Vagina (tissue), 2 donors: ENCODE measurements around the gene CSK. TPM values are rescaled to one million over a fixed set of nuclear protein-coding genes. Genes with fewer than 3 reads are reported as not detected.

Experiments used
- DNase-seq, 2 donors: peaks; one replicate each; pipeline ENCODE4 v3.0.0-alpha.2; 2017; ENCODE audit errors: extremely low spot score in 2 of 2
- H3K27ac ChIP-seq: fragments of 200-600 bp; sonication (generic); one replicate; pipeline ENCODE4 v1.5.1; 2019
- H3K27me3 ChIP-seq: fragments of 200-600 bp; sonication (generic); one replicate; pipeline ENCODE4 v1.5.1; 2019
- H3K36me3 ChIP-seq, 2 donors: fragments of 200-600 bp; sonication (generic); one replicate each; pipeline ENCODE4 v1.5.1; 2017 to 2019
- H3K4me1 ChIP-seq: fragments of 200-600 bp; sonication (generic); one replicate; pipeline ENCODE4 v1.5.1; 2019
- H3K4me3 ChIP-seq, 2 donors: fragments of 200-600 bp; sonication (generic); 1 replicate in 1 of 2; 2 replicates in 1 of 2; pipeline ENCODE4 v1.5.1; 2016 to 2019
- H3K9me3 ChIP-seq: fragments of 200-600 bp; sonication (generic); one replicate; pipeline ENCODE4 v1.5.1; 2019
- CTCF ChIP-seq, 3 experiments: fragments of 450-650 bp in 2 of 3; fragments of 200-600 bp in 1 of 3; sonication (generic) in 1 of 3; IDR thresholded peaks; one replicate each; pipeline ENCODE4 v1.5.1; 2017 to 2019; ENCODE audit warnings: antibody characterized with exemption in 3 of 3, mild to moderate bottlenecking in 2 of 3, moderate library complexity in 2 of 3
- POLR2A ChIP-seq, 2 donors: fragments of 450-650 bp; IDR thresholded peaks; one replicate each; pipeline ENCODE4 v1.6.1; 2017; ENCODE audit warnings: antibody characterized with exemption in 2 of 2, mild to moderate bottlenecking in 2 of 2, moderate library complexity in 2 of 2
- POLR2AphosphoS5 ChIP-seq, 2 donors: sonication (generic); formaldehyde crosslinking; IDR thresholded peaks; one replicate each; pipeline ENCODE4 v1.9.0; 2017; ENCODE audit warnings: antibody characterized with exemption in 2 of 2, mild to moderate bottlenecking in 2 of 2, low read depth in 1 of 2; ENCODE audit not compliant: insufficient read depth in 1 of 2
- intact Hi-C: fragments of 100-400 bp; cut with DNase I; formaldehyde crosslinking; loops from one replicate; pipeline ENCODE4 v1.15.1; 2023
- total RNA-seq: library from RNA; depleted of rRNA; stranded (reverse); fragments of >200 nt; gene quantifications from one replicate; pipeline ENCODE4 v1.2.3, GENCODE V29; 2016

The CSK gene
- total RNA-seq, 1 donor from 2014 or later, result 26.3 TPM

DNA sequence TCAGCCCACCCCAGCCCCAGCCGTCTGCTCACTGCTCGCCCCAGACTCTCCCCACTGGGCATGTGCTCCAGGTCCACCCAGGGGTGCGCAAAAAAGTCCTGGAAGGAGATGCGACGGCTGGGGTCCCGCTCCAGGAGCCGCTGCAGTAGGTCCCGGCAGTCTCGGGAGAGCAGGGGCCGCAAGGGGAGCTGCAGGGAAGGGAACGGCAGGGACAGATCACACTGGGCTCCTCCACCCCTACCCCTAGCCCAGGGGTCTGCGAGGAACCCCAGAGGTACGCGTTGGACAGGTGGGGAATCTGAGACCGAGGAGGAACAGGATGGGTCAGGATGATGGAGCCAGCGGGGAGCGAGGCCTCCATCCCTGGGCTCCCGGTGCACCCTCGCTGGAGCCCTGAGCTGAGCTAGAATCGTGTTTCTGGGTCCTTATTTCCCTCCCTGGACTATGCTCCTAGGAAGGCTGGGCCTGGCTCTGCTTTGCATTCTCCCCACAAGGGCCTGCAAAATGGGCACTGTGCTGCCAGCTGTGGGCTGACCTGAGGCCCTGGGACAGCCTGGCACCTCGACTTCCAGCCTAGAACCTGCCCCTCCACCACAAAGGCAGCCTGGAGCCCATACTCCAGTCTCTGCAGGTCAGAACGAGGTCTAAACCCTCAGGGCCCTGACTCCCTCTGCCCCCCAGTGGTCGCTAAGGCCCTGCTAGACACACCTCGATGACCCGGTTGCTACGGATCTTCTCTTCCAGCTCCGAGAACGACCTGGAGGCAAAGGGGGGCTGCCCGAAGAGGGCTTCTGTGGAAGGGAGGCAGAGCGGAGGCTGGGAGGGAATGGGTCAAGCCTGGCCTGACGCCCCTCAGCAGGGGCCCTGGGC lies 57.9 kb downstream of the CSK start:
- Histone ChIP-seq H3K27me3 (no peaks in the 10 kb centered on the region), H3K4me1 (peaks cover 37% of the 10 kb centered on the region), H3K27ac (no peak overlapping the region), H3K9me3 (no peaks in the 10 kb centered on the region), H3K36me3 (peaks cover 0 to 24% of the 10 kb centered on the region in 2 donors), H3K4me3 (no peak overlapping the region)
- intact Hi-C loops, result no loop called here
- no peak for DNase-seq
- TF ChIP-seq POLR2A (IDR thresholded peaks at IDR 0.05), result no peak

DNA sequence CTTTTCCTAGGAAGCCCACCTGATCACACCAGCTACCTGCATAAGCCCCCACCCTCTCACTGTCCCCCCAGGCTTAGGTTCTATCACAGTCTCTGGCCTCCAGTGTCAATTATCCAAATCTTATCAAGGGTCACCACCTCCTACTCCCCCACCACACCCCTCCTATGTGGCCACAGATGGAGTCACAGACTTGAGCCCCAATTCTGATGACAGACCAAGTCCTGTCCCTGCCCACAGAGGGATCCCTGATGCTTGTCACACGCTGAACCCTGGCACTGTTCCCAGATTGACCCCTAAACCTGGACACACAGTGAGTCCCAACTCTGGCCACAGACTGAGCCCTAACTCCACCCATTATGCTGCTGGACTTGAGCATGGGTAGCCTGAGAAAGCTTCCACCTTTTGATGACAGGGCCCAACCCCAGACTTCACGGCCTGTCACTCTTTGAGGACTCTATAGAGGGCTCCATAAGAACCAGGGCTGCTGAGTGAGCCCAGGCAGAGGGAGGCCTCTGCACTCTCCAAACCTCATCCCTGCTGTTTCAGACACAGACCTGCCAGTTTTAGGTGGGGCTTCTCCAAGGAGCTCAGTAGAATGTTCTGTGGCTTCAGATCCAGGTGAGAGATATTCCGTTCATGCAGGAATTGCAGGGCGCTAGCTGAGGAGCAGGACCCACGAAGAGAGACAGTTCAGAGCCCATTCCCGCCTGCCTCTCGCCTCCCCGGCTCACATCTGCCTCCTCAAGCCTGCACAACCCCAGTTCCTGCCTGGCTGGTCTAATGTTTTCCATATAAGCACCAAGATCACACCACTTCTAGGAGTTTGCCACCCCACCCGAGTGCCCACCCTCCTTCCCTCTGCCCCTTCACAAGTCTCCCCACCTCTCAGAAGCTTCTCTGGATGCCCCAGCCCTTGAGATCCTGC lies 59.2 kb downstream of the CSK start:
- H3K9me3 ChIP-seq, result no peaks in the 10 kb centered on the region
- no peak for TF ChIP-seq POLR2AphosphoS5 (IDR thresholded peaks at IDR 0.05; ENCODE audit: insufficient read depth in 1 of 2, low read depth in 1 of 2)
- no peak for TF ChIP-seq POLR2A (IDR thresholded peaks at IDR 0.05)
- TF ChIP-seq CTCF (IDR thresholded peaks at IDR 0.05), result no peak
- H3K36me3 ChIP-seq, result peaks cover 0 to 35% of the 10 kb centered on the region in 2 donors
- no peaks in the 10 kb centered on the region for H3K27me3 ChIP-seq
- H3K27ac ChIP-seq, result no peak overlapping the region
- no peak overlapping the region for H3K4me3 ChIP-seq
- H3K4me1 ChIP-seq, result peaks cover 41% of the 10 kb centered on the region
- intact Hi-C loops, result no loop called here
- DNase-seq, result no peak

- Histone ChIP-seq H3K9me3 (no peaks in the 10 kb centered on the region), H3K27ac (peak overlapping the region; percentile 85), H3K27me3 (no peaks in the 10 kb centered on the region), H3K4me3 (peak overlapping the region; percentile 63 to 71), H3K36me3 (peaks cover 0 to 30% of the 10 kb centered on the region in 2 donors), H3K4me1 (peaks cover 41% of the 10 kb centered on the region)
- no peak for TF ChIP-seq CTCF (IDR thresholded peaks at IDR 0.05)
- DNase-seq, result no peak
- intact Hi-C loops, result no loop called here
Observed at GRCh38 chr15:74841891-74842373, 60.1 kb downstream of the CSK start.

DNA sequence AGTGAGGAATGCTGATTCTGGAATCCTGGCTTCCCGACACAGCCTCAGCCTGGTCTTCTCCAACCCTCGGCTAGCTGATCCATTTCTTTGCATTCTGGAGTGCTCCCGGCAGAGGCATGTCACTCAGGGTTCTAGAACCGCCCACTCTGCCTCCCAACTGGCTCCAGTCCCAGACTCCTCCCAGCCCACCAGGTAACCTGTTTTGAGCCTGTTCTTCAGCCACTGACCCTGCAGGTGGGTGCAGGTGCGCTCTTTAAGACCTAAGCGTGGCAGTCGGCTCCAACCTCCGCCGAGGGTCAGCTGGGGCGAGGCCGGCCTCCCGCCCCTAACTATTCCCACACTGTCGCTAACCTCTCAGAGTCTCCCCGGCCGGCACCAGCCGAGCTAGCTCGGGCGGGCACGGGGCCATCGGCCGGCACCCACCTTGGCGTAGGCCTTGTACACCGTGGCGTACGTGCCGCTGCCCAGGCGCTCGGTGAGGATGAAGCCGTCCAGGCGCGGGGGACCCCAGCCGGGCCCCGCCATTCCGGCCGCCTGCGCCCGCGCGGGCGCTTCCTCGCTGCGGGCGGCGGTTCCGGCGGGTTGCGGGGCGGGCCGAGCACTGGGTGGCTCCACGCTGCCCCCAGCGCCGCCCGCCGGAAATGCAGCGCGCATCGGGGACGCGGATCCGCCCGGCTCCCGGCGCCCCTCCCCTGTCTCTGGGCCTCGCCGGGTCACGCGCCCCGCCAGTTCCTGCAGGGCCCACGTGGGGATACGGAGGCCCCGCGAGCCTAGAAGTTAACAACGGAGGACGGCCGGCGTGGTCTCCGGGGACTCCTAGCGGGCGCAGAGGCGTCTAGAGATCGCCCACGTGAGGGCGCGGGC lies 60.9 kb downstream of the CSK start, which contains the start of gene ULK3:
Gene ULK3 (minus strand): TSS at position 576 of the 864 bp plus-strand sequence. CDS start 51 bp downstream, at position 525.
- peaks cover 41% of the 10 kb centered on the region for H3K4me1 ChIP-seq
- H3K27ac ChIP-seq, result peak within 1 kb of the TSS; percentile 85
- peaks cover 0 to 28% of the 10 kb centered on the region in 2 donors for H3K36me3 ChIP-seq
- intact Hi-C loops, result no loop called here
- peak within 1 kb of the TSS; percentile 63 to 71 for H3K4me3 ChIP-seq
- DNase-seq, result no peak
- no peaks in the 10 kb centered on the region for H3K9me3 ChIP-seq
- no peaks in the 10 kb centered on the region for H3K27me3 ChIP-seq
- peak; percentile 37 to 78 for TF ChIP-seq POLR2AphosphoS5 (IDR thresholded peaks at IDR 0.05; ENCODE audit: insufficient read depth in 1 of 2, low read depth in 1 of 2)
- TF ChIP-seq POLR2A (IDR thresholded peaks at IDR 0.05), result peak in 1 of 2 donors; percentile 48
- peak; percentile 19 to 59 (median 54) for TF ChIP-seq CTCF (IDR thresholded peaks at IDR 0.05)

DNA sequence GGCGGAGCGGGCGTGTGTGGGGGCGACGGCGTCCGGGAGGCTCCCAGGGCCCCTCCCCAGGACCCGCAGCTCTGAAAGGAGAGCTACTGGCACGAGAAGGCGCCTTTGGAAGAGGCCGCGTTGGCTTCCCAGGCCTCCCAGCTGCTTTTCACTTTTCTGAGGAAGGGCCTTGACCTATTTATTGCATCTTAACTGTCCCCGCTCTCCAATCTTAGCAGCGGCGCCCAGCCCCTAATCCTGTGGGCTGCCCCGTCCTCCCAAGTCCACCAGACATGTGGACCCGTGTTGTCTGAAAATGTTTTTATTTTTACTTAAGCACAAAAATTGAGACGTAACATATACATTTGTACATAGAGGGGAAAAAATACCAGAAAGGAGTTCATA lies 61.6 kb downstream of the CSK start:
- peaks cover 41% of the 10 kb centered on the region for H3K4me1 ChIP-seq
- intact Hi-C loops, result no loop called here
- H3K36me3 ChIP-seq, result peaks cover 0 to 31% of the 10 kb centered on the region in 2 donors

More for the DNA sequence above, 61.6 kb downstream of the CSK start:
- DNase-seq, result no peak
- peak overlapping the region; percentile 63 to 71 for H3K4me3 ChIP-seq
- TF ChIP-seq CTCF (IDR thresholded peaks at IDR 0.05), result no peak
- peak; percentile 0 to 46 for TF ChIP-seq POLR2AphosphoS5 (IDR thresholded peaks at IDR 0.05; ENCODE audit: insufficient read depth in 1 of 2, low read depth in 1 of 2)
- H3K27ac ChIP-seq, result peak overlapping the region; percentile 85
- H3K9me3 ChIP-seq, result no peaks in the 10 kb centered on the region
- H3K27me3 ChIP-seq, result no peaks in the 10 kb centered on the region
